IPS DF 6.9 (cell line): Measurements from ENCODE around the gene CFAP97D1.

Source experiments
- DNase-seq: peaks from one replicate; pipeline ENCODE4 v3.0.0-alpha.2; 2013; ENCODE audit warnings: low read depth, low spot score
- H3K27ac ChIP-seq: one replicate; pipeline ENCODE4 v1.5.1; 2013; ENCODE audit warnings: low read length, control low read depth
- H3K27me3 ChIP-seq: 2 replicates; pipeline ENCODE4 v1.6.1; 2013; ENCODE audit warnings: mild to moderate bottlenecking, low read length; ENCODE audit not compliant: control insufficient read depth, insufficient read depth
- H3K36me3 ChIP-seq: 2 replicates; pipeline ENCODE4 v1.6.1; 2013; ENCODE audit warnings: low read length; ENCODE audit not compliant: control insufficient read depth, insufficient read depth
- H3K4me1 ChIP-seq: 2 replicates; pipeline ENCODE4 v1.6.1; 2013; ENCODE audit warnings: low read length; ENCODE audit not compliant: control insufficient read depth, insufficient read depth
- H3K4me3 ChIP-seq: 2 replicates; pipeline ENCODE4 v1.5.1; 2013; ENCODE audit warnings: mild to moderate bottlenecking, low read length
- H3K9me3 ChIP-seq: 2 replicates; pipeline ENCODE4 v1.6.1; 2013; ENCODE audit warnings: low read length, inconsistent platforms; ENCODE audit not compliant: control insufficient read depth, insufficient read depth
- WGBS: extraction: QIAGEN DNeasy Blood & Tissue Kit; methylation state at CpG from one replicate; pipeline ENCODE4 v1.1.7; 2013; ENCODE audit warnings: mixed read lengths, missing lambda C conversion rate; ENCODE audit not compliant: insufficient read length, insufficient coverage; 5-methylcytosine and 5-hydroxymethylcytosine counted together

Gene CFAP97D1

GRCh38 chr17:43767713-43768059, 12.5 kb upstream of the CFAP97D1 start:
- no peaks in the 10 kb centered on the region for H3K27me3 ChIP-seq
- no peaks in the 10 kb centered on the region for H3K9me3 ChIP-seq
- no peaks in the 10 kb centered on the region for H3K4me1 ChIP-seq
- no peak overlapping the region for H3K27ac ChIP-seq
- no peak for DNase-seq
- H3K36me3 ChIP-seq: peaks cover 16% of the 10 kb centered on the region
- no CpG with 5 or more reads among the region's 5 CpGs for WGBS
- H3K4me3 ChIP-seq: no peak overlapping the region

- Histone ChIP-seq H3K9me3 (no peaks in the 10 kb centered on the region), H3K27me3 (no peaks in the 10 kb centered on the region), H3K27ac (no peak overlapping the region), H3K36me3 (peaks cover 19% of the 10 kb centered on the region), H3K4me3 (no peak overlapping the region), H3K4me1 (no peaks in the 10 kb centered on the region)
- DNase-seq: no peak
- no CpG with 5 or more reads among the region's 9 CpGs for WGBS
Measured at GRCh38 chr17:43768382-43768781, 11.9 kb upstream of the CFAP97D1 start.

GRCh38 chr17:43768943-43769342, 11.3 kb upstream of the CFAP97D1 start:
- H3K36me3 ChIP-seq: peaks cover 19% of the 10 kb centered on the region
- H3K9me3 ChIP-seq: no peaks in the 10 kb centered on the region
- DNase-seq: no peak
- no peak overlapping the region for H3K4me3 ChIP-seq
- H3K4me1 ChIP-seq: no peaks in the 10 kb centered on the region
- no peaks in the 10 kb centered on the region for H3K27me3 ChIP-seq
- no CpG with 5 or more reads among the region's 7 CpGs for WGBS
- H3K27ac ChIP-seq: no peak overlapping the region

GRCh38 chr17:43769426-43769825, 10.8 kb upstream of the CFAP97D1 start:
- Histone ChIP-seq H3K27me3 (no peaks in the 10 kb centered on the region), H3K36me3 (peaks cover 24% of the 10 kb centered on the region), H3K4me1 (no peaks in the 10 kb centered on the region), H3K9me3 (no peaks in the 10 kb centered on the region), H3K4me3 (no peak overlapping the region), H3K27ac (no peak overlapping the region)
- whole genome bisulfite sequencing: no CpG with 5 or more reads among the region's 16 CpGs
- DNase-seq: no peak

- Histone ChIP-seq H3K4me3 (no peak overlapping the region), H3K4me1 (no peaks in the 10 kb centered on the region), H3K9me3 (no peaks in the 10 kb centered on the region), H3K36me3 (peaks cover 24% of the 10 kb centered on the region), H3K27me3 (no peaks in the 10 kb centered on the region), H3K27ac (no peak overlapping the region)
- no CpG with 5 or more reads among the region's 11 CpGs for whole genome bisulfite sequencing
- no peak for DNase-seq
Measured at GRCh38 chr17:43769859-43770258, 10.4 kb upstream of the CFAP97D1 start.

GRCh38 chr17:43770957-43771356, 9.3 kb upstream of the CFAP97D1 start:
- Histone ChIP-seq H3K4me1 (no peaks in the 10 kb centered on the region), H3K4me3 (no peak overlapping the region), H3K27me3 (no peaks in the 10 kb centered on the region), H3K36me3 (peaks cover 24% of the 10 kb centered on the region), H3K9me3 (no peaks in the 10 kb centered on the region), H3K27ac (no peak overlapping the region)
- WGBS: no CpG with 5 or more reads among the region's 2 CpGs
- no peak for DNase-seq

GRCh38 chr17:43771463-43771862, 8.8 kb upstream of the CFAP97D1 start:
- Histone ChIP-seq H3K4me3 (no peak overlapping the region), H3K27ac (no peak overlapping the region), H3K4me1 (no peaks in the 10 kb centered on the region), H3K36me3 (peaks cover 24% of the 10 kb centered on the region), H3K27me3 (no peaks in the 10 kb centered on the region), H3K9me3 (no peaks in the 10 kb centered on the region)
- no CpG with 5 or more reads among the region's 9 CpGs for WGBS
- no peak for DNase-seq

GRCh38 chr17:43772877-43773648, 7.2 kb upstream of the CFAP97D1 start:
- DNase-seq: no peak
- Histone ChIP-seq H3K9me3 (no peaks in the 10 kb centered on the region), H3K36me3 (peaks cover 24% of the 10 kb centered on the region), H3K27me3 (no peaks in the 10 kb centered on the region), H3K4me1 (no peaks in the 10 kb centered on the region), H3K4me3 (no peak overlapping the region), H3K27ac (no peak overlapping the region)
- no CpG with 5 or more reads among the region's 10 CpGs for WGBS

GRCh38 chr17:43774304-43775250, 5.7 kb upstream of the CFAP97D1 start:
- Histone ChIP-seq H3K36me3 (peaks cover 21% of the 10 kb centered on the region), H3K27me3 (no peaks in the 10 kb centered on the region), H3K27ac (no peak overlapping the region), H3K9me3 (no peaks in the 10 kb centered on the region), H3K4me1 (peaks cover 1% of the 10 kb centered on the region; the same call in 1 of the 2 replicates), H3K4me3 (no peak overlapping the region)
- WGBS: no CpG with 5 or more reads among the region's 16 CpGs
- no peak for DNase-seq

- WGBS: no CpG with 5 or more reads among the region's 100 CpGs
- peaks cover 4% of the 10 kb centered on the region; the same call in 1 of the 2 replicates for H3K4me1 ChIP-seq
- DNase-seq: no peak
- no peaks in the 10 kb centered on the region for H3K9me3 ChIP-seq
- no peaks in the 10 kb centered on the region for H3K27me3 ChIP-seq
- H3K27ac ChIP-seq: no peak within 1 kb of the TSS
- H3K4me3 ChIP-seq: peak within 1 kb of the TSS; percentile 93
- peaks cover 5% of the 10 kb centered on the region; the same call in 1 of the 2 replicates for H3K36me3 ChIP-seq
Measured at GRCh38 chr17:43778337-43779144, 1.7 kb upstream of the CFAP97D1 start, which contains the start of gene DUSP3. TSS of gene DUSP3 (minus strand) at chr17:43778977. CDS start at chr17:43778924, 53 bp downstream.
